ENCODE results near the gene L3MBTL1.
"Not testable (repeated sequence)": the region's sequence is repeated elsewhere in the genome, so short reads cannot be mapped to it uniquely, and the experiment has no call there.

Gene L3MBTL1

GRCh38 chr20:43563991-43564390 lies 56.5 kb downstream of the L3MBTL1 start:
- DNase-seq: no peak

GRCh38 chr20:43564455-43564854 lies 57.0 kb downstream of the L3MBTL1 start:
- DNase-seq: no peak

GRCh38 chr20:43564993-43565757 lies 57.7 kb downstream of the L3MBTL1 start:
- DNase-seq: no peak

GRCh38 chr20:43565758-43566104 lies 58.2 kb downstream of the L3MBTL1 start:
- no peak for DNase-seq

- no peak for DNase-seq
Observed at GRCh38 chr20:43567477-43567876, 60.0 kb downstream of the L3MBTL1 start.

- DNase-seq: no peak
Observed at GRCh38 chr20:43568706-43569105, 61.2 kb downstream of the L3MBTL1 start.

GRCh38 chr20:43569282-43569681 lies 61.8 kb downstream of the L3MBTL1 start:
- DNase-seq: no peak

- no peak for DNase-seq
Observed at GRCh38 chr20:43570496-43570895, 63.0 kb downstream of the L3MBTL1 start.

GRCh38 chr20:43571310-43571709 lies 63.8 kb downstream of the L3MBTL1 start:
- DNase-seq: no peak

- DNase-seq: no peak
Observed at GRCh38 chr20:43571771-43572170, 64.3 kb downstream of the L3MBTL1 start.

- no peak for DNase-seq
Observed at GRCh38 chr20:43572891-43573290, 65.4 kb downstream of the L3MBTL1 start.

GRCh38 chr20:43576108-43576507 lies 68.6 kb downstream of the L3MBTL1 start:
- no peak for DNase-seq

- no peak for DNase-seq
Observed at GRCh38 chr20:43579861-43580793, 72.6 kb downstream of the L3MBTL1 start.

- no peak for DNase-seq
Observed at GRCh38 chr20:43583133-43583864, 75.8 kb downstream of the L3MBTL1 start.

GRCh38 chr20:43583982-43584432 lies 76.5 kb downstream of the L3MBTL1 start:
- no peak for DNase-seq

GRCh38 chr20:43584448-43585136 lies 77.1 kb downstream of the L3MBTL1 start:
- no peak for DNase-seq

- no peak for DNase-seq
Observed at GRCh38 chr20:43586641-43587040, 79.1 kb downstream of the L3MBTL1 start.

- DNase-seq: not testable (repeated sequence)
Observed at GRCh38 chr20:43588526-43588925, 81.0 kb downstream of the L3MBTL1 start.

GRCh38 chr20:43590036-43590391 lies 82.5 kb downstream of the L3MBTL1 start:
- DNase-seq: peak in 1 of 2 experiments; percentile 53

GRCh38 chr20:43590392-43591303 lies 83.2 kb downstream of the L3MBTL1 start, which contains the start of gene IFT52:
Gene IFT52 (plus strand): TSS chr20:43590937. CDS start chr20:43594699, 3,762 bp downstream.
- DNase-seq: peak; percentile 89 to 97

Measured in NCI-H187 (cell line).